HepG2 (cell line): ENCODE data around the gene SRCAP.
"Not testable (repeated sequence)": the region's sequence is repeated elsewhere in the genome, so short reads cannot be mapped to it uniquely, and the experiment has no call there.

Source experiments
- ATF7 ChIP-seq, 2 experiments: fragments of 450-650 bp in 1 of 2; sonication (generic) in 1 of 2; formaldehyde crosslinking in 1 of 2; IDR thresholded peaks; 2 replicates each; pipeline versions ENCODE4 v1.4.0 to v1.6.1; 2016 to 2020; ENCODE audit warnings: antibody characterized with exemption in 1 of 2, mild to moderate bottlenecking in 1 of 2, missing genetic modification reagents in 1 of 2
- EP300 ChIP-seq, 3 experiments: sonication (generic) in 1 of 3; formaldehyde crosslinking in 1 of 3; IDR thresholded peaks; 2 replicates each; pipeline versions ENCODE4 v1.5.1 to v1.6.1; 2011 to 2020; ENCODE audit warnings: low read depth in 2 of 3, low read length in 2 of 3, borderline replicate concordance in 1 of 3, improper control_type of control experiment in 1 of 3, mild to moderate bottlenecking in 1 of 3, missing genetic modification reagents in 1 of 3, moderate library complexity in 1 of 3
- EZH2 ChIP-seq: conservative IDR thresholded peaks from 2 replicates; pipeline ENCODE4 v1.6.1; 2012; ENCODE audit warnings: mild to moderate bottlenecking, low read depth, low read length, moderate library complexity
- KDM5B ChIP-seq: sonication (generic); formaldehyde crosslinking; IDR thresholded peaks from 2 replicates; pipeline ENCODE4 v1.4.0; 2020; ENCODE audit warnings: missing genetic modification reagents, mild to moderate bottlenecking, borderline replicate concordance
- MAFK ChIP-seq, 2 experiments: IDR thresholded peaks in 1 of 2; conservative IDR thresholded peaks in 1 of 2; 2 replicates each; pipeline ENCODE4 v1.6.1; 2011; ENCODE audit warnings: improper control_type of control experiment in 2 of 2, low read length in 2 of 2
- MLX ChIP-seq: IDR thresholded peaks from 2 replicates; pipeline ENCODE4 v1.6.1; 2016
- ZBTB1 ChIP-seq: sonication (generic); formaldehyde crosslinking; IDR thresholded peaks from 2 replicates; pipeline ENCODE4 v1.4.0; 2020; ENCODE audit warnings: missing genetic modification reagents, borderline replicate concordance
- ZBTB10 ChIP-seq: sonication (generic); formaldehyde crosslinking; IDR thresholded peaks from 2 replicates; pipeline ENCODE4 v1.4.0; 2020; ENCODE audit warnings: missing genetic modification reagents, borderline replicate concordance
- ZHX1 ChIP-seq: sonication (generic); formaldehyde crosslinking; IDR thresholded peaks from 2 replicates; pipeline ENCODE4 v1.8.1; 2022; ENCODE audit warnings: low read depth, mild to moderate bottlenecking, missing genetic modification reagents
- ZNF33A ChIP-seq: sonication (generic); formaldehyde crosslinking; IDR thresholded peaks from 2 replicates; pipeline ENCODE4 v1.5.1; 2020; ENCODE audit warnings: missing genetic modification reagents, mild to moderate bottlenecking, moderate library complexity, borderline replicate concordance
- ZNF33B ChIP-seq: sonication (generic); formaldehyde crosslinking; IDR thresholded peaks from 2 replicates; pipeline ENCODE4 v1.5.1; 2020; ENCODE audit warnings: mild to moderate bottlenecking, missing genetic modification reagents
- ZNF546 ChIP-seq: sonication (generic); formaldehyde crosslinking; conservative IDR thresholded peaks from 2 replicates; pipeline ENCODE4 v1.8.1; 2023; ENCODE audit warnings: mild to moderate bottlenecking, missing genetic modification reagents
- ZNF766 ChIP-seq: sonication (generic); formaldehyde crosslinking; IDR thresholded peaks from 2 replicates; pipeline ENCODE4 v1.5.0; 2020; ENCODE audit warnings: missing genetic modification reagents, borderline replicate concordance
- TF ChIP-seq, protein P1 (sequence below): sonication (generic); formaldehyde crosslinking; IDR thresholded peaks from 2 replicates; pipeline ENCODE4 v1.9.0; 2022; ENCODE audit warnings: missing genetic modification reagents, mild to moderate bottlenecking, borderline replicate concordance

GRCh38 chr16:30703071-30703470, 4.1 kb downstream of the SRCAP start:
- not testable (repeated sequence) for TF ChIP-seq EP300 (IDR thresholded peaks at IDR 0.05; ENCODE audit: low read depth in 2 of 2, low read length in 2 of 2); EP300 (CRISPR knock-in tag; IDR thresholded peaks at IDR 0.05; ENCODE audit: borderline replicate concordance); MLX (CRISPR knock-in tag); ZNF766 (CRISPR knock-in tag); MAFK (conservative IDR thresholded peaks at IDR 0.05 in 1 of 2, IDR thresholded peaks at IDR 0.05 in 1 of 2; ENCODE audit: low read length in 2 of 2); ZNF33A (CRISPR knock-in tag); ZBTB1; EZH2; ZBTB10 (CRISPR knock-in tag); ZNF546 (CRISPR knock-in tag); KDM5B; ZHX1 (CRISPR knock-in tag); ATF7 (IDR thresholded peaks at IDR 0.05); ATF7 (CRISPR knock-in tag; IDR thresholded peaks at IDR 0.05); ZNF33B (CRISPR knock-in tag)
- TF ChIP-seq, protein P1, sequence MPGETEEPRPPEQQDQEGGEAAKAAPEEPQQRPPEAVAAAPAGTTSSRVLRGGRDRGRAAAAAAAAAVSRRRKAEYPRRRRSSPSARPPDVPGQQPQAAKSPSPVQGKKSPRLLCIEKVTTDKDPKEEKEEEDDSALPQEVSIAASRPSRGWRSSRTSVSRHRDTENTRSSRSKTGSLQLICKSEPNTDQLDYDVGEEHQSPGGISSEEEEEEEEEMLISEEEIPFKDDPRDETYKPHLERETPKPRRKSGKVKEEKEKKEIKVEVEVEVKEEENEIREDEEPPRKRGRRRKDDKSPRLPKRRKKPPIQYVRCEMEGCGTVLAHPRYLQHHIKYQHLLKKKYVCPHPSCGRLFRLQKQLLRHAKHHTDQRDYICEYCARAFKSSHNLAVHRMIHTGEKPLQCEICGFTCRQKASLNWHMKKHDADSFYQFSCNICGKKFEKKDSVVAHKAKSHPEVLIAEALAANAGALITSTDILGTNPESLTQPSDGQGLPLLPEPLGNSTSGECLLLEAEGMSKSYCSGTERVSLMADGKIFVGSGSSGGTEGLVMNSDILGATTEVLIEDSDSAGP (CRISPR knock-in tag), result not testable (repeated sequence)
